Cerebellar nuclear complex (tissue), 1 donor: ENCODE measurements around the gene SPP1.
"Not testable (repeated sequence)": the region's sequence is repeated elsewhere in the genome, so short reads cannot be mapped to it uniquely, and the experiment has no call there.

Experiments
- DNase-seq, 2 experiments: peaks; one replicate each; lab custom pipeline; 2025; lab: John Stamatoyannopoulos, UW

Gene SPP1

DNA sequence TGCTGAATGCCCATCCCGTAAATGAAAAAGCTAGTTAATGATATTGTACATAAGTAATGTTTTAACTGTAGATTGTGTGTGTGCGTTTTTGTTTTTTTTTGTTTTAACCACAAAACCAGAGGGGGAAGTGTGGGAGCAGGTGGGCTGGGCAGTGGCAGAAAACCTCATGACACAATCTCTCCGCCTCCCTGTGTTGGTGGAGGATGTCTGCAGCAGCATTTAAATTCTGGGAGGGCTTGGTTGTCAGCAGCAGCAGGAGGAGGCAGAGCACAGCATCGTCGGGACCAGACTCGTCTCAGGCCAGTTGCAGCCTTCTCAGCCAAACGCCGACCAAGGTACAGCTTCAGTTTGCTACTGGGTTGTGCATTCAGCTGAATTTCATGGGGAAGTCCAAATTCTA lies at the start of gene SPP1:
Gene SPP1 (plus strand): TSS at position 249 of the 400 bp plus-strand sequence. CDS start 1,182 bp downstream, outside the sequence.
- no peak for DNase-seq

DNA sequence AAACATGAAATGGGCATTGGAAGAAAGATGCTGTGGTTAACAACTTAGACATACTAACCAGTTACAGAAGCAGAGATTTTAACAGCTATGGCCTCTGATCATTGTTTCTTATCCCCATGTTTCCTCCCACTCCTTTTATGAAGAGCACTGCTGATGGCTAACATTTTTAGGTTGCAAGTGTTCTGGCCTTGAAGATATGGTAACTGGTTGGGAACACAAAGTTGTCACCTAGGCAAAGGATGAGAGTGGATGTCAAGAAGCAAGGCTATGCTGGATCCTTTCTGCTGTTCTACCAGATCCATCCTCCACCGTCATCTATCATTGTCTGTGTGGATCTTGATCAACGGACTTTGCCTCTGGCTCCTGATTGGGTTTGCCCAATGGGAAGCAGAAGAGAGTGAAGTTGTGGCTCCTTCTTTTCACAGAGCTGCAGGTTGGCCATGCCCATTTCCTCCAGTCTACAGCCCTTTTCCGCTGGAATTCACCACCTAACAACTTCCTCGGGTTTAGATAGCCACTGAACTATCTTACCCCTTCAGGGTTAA lies 48.9 kb upstream of the SPP1 start:
- no peak for DNase-seq

GRCh38 chr4:87930629-87931028 lies 44.9 kb upstream of the SPP1 start:
- no peak for DNase-seq

- no peak for DNase-seq
Observed at GRCh38 chr4:87931932-87932331, 43.6 kb upstream of the SPP1 start.

DNA sequence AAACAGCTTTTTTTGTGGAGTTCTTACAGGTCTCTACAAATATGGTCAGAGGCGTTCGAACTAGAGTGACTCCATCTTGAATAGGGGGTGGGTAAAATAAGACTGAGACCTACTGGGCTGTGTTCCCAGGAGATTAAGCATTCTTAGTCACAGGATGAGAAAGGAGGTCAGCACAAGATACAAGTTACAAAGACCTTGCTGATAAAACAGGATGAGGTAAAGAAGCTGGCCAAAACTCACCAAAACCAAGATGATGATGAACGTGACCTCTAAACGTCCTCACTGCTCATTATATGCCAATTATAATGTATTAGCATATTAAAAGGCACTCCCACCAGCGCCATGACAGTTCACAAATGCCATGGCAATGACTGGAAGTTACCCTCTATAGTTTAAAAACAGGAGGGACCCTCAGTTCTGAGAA lies 42.8 kb upstream of the SPP1 start:
- no peak for DNase-seq

GRCh38 chr4:87933337-87933736 lies 42.2 kb upstream of the SPP1 start:
- no peak for DNase-seq

- DNase-seq, result no peak
Observed at GRCh38 chr4:87934157-87934704, 41.3 kb upstream of the SPP1 start.

- DNase-seq, result no peak
Observed at GRCh38 chr4:87934973-87935372, 40.5 kb upstream of the SPP1 start.

DNA sequence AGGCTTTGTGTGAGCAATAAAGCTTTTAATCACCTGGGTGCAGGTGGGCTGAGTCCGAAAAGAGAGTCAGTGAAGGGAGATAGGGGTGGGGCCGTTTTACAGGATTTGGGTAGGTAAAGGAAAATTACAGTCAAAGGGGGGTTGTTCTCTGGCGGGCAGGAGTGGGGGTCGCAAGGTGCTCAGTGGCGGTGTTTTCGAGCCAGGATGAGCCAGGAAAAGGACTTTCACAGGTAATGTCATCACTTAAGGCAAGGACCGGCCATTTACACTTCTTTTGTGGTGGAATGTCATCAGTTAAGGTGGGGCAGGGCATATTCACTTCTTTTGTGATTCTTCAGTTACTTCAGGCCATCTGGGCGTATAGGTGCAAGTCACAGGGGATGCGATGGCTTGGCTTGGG lies 39.6 kb upstream of the SPP1 start:
- DNase-seq, result not testable (repeated sequence)

DNA sequence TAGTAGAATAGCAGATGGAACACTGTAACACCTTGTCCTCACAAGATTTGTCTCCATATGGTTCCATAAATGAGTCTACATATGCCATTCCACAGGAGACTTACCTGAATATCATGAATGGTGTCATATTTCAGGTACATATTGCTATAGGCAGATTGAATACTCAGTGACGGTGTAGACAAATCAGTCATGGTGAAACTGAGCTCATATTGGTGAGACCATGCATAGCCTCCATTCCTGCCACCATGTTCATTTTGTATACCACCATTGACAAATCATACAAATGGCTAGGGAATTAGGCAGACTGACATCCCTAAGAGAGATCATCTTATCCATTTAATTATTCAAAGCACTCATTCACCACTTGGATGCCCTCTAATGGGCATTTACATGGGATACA lies 38.0 kb upstream of the SPP1 start:
- DNase-seq, result no peak

GRCh38 chr4:87938746-87939145 lies 36.8 kb upstream of the SPP1 start:
- no peak for DNase-seq

- DNase-seq, result no peak
Observed at GRCh38 chr4:87939978-87940690, 35.4 kb upstream of the SPP1 start.

GRCh38 chr4:87940809-87941208 lies 34.7 kb upstream of the SPP1 start:
- not testable (repeated sequence) for DNase-seq

DNA sequence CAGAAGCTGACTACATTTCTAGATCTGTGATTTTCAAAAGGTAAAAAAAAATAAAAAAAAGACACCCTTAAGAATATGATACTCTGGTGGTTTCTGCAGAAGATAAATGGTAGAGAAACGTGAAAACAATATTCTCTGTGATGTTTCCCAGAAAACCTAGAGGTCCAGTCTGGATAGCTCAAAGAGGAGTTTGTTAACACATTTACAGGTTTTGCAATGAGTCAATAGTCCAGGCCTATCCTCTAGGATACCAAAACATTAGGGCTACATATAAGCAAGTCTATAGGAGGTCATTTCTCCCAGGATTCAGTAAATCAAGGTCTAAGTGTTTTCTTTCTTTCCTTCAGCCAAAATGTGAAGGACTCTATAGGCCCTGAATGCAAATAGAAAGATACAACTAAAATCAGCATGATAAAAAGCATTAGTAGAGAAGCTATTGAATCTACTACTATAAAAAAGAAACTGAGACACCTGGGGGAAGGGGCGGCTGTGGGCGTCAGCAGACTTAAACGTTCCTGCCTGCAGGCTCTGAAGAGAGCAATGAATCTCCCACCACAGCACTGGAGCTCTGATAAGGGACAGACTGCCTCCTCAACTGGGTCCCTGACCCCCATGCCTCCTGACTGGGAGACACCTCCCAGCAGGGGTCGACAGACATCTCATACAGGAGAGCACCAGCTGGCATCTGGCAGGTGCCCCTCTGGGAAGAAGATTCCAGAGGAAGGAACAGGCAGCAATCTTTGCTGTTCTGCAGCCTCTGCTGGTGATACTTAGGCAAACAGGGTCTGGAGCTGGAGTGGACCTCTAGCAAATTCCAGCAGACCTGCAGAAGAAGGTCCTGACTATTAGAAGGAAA lies 33.7 kb upstream of the SPP1 start:
- no peak for DNase-seq

DNA sequence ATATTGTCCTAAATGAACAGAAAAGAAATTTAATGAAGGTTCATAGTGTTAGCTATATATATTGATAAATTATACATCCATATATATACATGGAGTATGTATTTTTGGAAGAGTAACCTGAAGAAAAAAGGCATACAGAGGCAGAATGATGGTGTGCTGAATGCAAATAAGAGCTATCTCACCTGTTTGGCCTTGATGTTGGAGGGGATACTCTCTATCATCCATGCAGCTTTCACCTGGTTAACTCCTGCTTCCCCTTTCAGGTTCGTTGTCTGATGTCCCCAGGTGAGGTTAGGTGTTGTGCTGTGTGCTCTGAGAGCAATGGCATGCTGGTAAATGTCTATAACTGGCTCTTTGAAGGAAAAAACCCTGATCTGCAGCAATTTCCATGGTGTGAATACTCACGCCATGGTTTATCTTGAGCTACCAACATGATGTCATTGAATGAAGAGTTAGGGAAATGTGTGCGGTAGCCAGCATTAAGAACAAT lies 31.8 kb upstream of the SPP1 start:
- DNase-seq, result no peak

DNA sequence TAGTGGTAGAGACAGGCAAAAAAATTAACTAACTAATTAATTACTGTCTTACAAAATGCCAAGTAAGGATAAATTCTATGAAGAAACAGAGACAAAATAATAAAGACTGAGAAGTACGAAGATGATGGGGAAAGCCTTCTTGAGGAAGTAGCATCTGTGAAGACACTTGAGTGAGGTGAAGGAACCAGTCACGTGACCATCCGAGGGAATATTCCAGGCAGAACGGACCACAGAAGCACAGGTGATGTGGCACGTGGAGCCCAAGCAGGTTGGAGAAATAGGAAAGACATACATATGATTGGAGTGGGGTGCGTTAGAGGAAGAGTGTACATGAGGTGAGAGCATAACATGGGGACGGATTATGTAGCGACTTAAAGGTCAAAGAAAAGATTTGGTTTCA lies 30.5 kb upstream of the SPP1 start:
- no peak for DNase-seq

- no peak for DNase-seq
Observed at GRCh38 chr4:87946766-87947165, 28.7 kb upstream of the SPP1 start.

DNA sequence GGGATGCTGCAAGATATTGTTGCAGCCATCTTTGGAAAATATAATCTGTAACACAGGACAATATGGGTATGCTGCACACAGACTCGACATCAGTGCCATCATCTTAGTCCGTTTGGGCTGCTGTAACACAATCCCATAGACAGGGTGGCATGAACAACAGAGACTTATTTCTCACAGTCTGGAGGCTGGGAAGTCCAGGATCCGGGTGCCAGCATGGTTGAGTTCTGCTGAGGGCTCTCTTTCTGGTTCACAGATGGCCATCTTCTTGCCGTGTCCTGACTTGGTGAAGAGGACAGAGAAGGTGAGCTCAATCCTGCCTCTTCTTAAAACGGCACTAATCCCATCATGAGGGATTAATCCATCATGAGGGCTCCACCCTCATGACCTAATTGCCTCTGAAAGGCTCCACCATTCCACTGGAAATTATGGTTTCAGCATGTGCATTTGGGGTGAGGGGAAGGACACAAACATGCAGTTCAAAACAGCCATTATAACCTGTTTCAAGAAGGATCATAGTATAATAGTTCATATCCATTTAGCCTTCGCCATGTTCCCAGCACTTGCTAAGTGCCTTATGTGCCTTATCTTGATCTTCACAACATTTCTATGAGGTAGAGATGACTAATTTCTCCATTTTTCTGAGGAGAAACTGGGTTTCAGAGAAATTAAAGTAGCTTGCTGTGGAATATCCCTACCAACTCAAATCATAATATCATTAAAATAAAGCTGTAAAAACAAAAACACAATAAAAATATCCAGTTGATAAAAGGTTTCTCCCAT lies 27.9 kb upstream of the SPP1 start:
- no peak for DNase-seq

DNA sequence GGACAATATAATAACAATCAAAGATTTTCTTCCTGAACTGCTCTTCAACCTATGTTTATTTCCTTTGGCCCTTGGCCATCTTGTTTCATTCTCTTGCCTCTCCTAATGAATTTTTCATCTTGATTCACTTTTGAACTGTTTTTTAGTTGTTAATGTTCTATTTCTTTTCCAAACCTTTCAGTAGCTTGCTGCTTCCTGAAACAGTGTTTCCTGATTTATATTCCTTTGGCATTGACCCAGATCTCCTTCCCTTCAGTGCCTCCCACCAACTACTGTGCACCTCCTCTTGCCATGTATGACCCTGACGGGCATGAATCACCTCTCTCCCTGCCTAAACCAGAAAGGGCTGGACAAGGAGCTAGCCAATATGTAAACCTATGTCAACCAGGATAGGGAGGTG lies 25.6 kb upstream of the SPP1 start:
- no peak for DNase-seq

DNA sequence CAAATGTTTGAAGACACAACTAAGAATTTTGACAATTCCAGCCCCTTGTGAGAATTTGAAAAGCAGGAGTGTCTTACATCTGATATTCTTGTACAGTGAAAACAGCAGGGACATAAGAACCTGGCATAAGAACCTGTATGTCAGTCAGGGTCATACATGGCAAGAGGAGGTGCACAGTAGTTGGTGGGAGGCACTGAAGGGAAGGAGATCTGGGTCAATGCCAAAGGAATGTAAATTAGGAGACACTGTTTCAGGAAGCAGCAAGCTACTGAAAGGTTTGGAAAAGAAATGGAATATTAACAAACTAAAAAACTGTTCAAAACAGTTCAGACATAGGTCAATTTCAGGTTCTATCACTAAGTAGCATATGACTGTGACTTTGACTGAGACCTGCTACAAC lies 25.0 kb upstream of the SPP1 start:
- no peak for DNase-seq

- no peak for DNase-seq
Observed at GRCh38 chr4:87950936-87951511, 24.5 kb upstream of the SPP1 start.
